GM18861 (cell line): Measurements from ENCODE around the gene MARK3.

Experiments used
- ATAC-seq: cut with Tn5 transposase; IDR thresholded peaks from one replicate; pipeline ENCODE4 v1.9.1; 2021; ENCODE audit not compliant: unreplicated experiment

Gene MARK3

DNA sequence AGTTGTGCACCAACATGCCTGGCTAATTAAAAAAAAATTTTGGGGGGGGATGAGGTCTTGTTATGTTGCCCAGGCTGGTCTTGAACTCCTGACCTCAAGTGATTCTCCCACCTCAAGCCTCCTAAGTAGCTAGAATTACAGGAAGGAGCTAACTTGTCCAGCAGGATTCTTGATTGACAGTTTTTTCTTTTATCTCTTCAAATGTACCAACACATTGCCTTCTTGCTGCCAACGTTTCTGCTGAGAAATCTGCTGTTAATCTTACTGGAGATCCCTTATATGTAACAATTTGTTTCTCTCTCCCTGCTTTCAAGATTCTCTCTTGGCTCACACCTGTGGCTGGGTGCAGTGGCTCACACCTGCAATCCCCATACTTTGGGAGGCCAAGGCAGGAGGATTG, 22.4 kb upstream of the MARK3 start:
- no peak for ATAC-seq

DNA sequence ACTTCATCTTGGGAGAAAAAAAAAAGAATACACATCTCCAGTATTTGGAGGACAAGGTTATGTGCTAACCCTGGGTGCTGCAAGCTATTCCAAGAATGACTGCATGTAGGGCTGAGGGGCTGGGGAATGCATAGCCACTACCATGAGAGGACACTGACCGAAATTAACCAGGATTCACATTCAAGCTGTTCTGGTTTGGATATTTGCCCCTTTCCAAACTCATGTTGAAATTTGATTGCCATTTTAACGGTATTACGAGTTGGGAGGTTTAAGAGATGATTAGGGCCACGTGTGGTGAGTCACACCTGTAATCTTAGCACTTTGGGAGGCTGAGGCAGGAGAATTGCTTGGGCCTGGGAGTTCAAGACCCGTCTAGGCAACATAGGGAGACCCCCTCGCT, 18.5 kb upstream of the MARK3 start:
- ATAC-seq, result no peak

DNA sequence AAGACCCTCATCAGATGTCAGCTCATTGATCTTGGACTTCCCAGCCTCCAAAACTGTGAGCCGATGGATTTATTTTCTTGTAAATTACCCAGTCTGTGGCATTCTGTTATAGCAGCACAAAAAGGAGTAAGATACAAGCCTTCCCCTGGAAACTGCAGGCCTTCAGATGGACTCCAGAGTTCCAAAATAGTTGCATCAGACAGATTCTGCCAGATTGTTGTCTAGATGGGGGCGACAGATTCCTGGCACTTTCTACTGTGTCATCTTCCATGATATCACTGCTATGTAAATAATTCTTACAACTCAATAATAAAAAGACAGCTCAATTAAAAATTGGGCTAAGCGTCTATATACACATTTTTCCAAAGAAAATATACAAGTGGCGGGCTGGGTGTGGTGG, 17.2 kb upstream of the MARK3 start:
- no peak for ATAC-seq

- no peak for ATAC-seq
Measured at GRCh38 chr14:103370087-103370486, 15.1 kb upstream of the MARK3 start.

DNA sequence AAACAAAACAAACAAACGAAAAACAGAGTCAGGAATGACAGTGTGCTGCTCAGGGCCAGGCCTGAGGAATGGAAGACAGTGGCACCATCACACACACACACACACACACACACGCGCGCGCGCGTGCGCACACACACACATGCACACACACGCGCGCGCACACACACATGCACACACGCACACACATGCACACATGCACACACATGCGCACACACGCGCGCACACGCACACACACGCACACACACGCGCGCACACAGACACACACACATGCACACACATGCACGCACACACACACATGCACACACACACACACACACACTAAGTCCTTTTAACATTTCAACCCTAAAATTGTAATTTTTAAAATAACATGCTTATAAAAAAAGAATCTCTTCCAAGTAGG, 13.2 kb upstream of the MARK3 start:
- no peak for ATAC-seq

DNA sequence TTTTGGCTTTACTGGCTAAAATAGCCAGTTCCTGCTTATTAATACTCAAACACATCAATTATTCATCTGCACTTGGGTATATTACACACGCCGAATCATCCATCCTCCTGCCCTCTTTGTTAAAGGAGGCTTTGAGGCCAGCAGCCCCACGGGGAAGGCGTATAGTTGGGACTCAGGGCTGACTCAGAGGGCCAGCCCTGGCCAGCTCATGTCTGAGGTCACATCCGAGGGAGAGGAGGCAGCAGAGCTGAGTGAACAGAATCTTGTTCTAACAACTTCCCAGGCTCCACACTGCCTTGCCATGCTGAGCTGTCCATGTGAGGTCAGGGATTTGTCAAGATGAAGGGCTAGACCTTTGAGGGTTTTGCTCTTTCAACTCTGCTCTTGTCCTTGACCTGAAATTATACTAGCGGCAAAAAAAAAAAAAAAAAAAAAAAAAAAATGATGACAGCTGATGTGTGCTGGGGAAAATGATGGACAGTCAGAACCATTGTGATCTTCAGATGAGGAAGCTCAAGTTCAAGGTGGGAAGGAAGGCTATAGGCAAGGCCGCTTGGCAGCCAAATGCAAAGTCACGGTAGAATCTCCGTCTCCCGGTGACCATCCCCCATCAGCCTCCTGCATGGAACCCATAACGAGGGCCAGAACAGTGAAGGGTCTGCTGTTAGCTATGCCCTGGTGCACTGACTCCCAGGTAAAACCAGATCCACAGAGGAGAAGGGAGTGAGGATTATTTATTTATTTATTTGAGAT, 12.5 kb upstream of the MARK3 start:
- no peak for ATAC-seq

GRCh38 chr14:103374121-103374520, 11.1 kb upstream of the MARK3 start:
- no peak for ATAC-seq

DNA sequence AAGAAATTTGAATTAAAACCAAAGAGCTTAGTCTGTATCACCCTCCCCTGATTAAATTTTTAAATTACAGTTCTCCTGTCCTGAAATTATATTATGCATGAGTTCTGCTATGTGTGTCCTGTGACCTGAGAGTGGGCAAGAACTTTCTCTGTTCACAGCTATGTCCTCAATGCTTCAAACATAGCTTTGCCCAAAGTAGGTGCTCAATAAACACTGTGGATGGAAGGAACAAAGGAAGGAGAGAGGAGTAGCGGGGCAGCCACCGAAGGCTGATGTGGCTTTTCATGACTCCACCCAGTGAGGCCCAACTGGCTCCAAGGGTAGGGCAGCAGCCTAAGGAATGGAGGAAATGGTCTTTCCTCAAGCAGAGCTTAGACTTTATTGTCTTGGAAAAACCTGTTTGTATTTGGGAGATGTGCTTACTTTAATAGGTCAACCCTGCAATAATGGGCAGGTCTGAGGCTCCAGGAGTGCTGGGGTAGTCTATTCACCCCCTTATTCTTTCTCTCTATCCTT, 7.6 kb upstream of the MARK3 start:
- no peak for ATAC-seq

GRCh38 chr14:103378038-103378854, 7.0 kb upstream of the MARK3 start:
- ATAC-seq, result no peak

DNA sequence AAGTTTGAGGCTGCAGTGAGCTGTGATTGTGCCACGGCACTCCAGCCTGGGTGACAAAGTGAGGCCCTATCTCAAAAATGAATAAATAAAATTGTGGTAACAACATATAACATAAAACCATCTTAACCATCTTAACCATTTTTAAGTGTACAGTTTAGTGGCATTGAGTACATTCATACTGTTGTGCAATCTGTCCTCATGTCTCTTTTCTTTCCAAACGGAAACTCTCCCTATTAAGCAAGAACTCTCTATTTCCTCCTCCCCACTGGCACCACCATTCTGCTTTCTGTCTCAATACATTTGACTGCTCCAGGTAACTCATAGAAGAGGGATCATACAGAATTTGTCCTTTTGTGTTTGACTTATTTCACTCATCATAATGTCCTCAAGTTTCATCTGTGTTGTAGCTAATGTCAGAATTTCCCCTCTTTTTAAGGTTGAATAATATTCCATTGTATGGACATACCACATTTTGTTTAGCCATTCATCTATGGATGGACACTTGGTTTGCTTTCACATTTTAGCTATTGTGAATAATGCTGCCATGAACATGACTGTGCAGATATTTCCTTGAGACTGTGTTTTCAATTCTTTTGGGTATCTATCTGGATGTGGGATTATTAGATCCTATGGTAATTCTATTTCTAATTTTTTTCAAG, 4.4 kb upstream of the MARK3 start:
- ATAC-seq, result no peak

DNA sequence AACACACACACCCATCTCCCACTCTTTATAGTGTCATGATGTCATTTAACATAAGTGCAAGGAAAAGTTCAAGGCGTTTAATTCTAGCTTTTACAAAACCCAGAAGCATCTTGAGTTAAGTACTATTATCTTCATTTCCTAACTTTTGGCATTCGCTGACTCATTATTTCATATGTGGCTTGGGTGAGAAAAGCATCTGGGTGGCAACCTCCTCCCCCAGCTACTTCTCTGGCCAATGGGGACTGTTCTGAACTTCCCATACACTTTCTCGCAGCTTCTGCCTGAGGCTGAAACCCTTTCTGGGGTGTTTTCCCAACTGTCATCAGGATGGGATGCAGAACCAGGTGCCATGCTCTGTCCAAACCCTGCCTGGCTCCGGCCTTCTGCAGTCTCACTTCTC, 2.8 kb upstream of the MARK3 start:
- ATAC-seq, result no peak

DNA sequence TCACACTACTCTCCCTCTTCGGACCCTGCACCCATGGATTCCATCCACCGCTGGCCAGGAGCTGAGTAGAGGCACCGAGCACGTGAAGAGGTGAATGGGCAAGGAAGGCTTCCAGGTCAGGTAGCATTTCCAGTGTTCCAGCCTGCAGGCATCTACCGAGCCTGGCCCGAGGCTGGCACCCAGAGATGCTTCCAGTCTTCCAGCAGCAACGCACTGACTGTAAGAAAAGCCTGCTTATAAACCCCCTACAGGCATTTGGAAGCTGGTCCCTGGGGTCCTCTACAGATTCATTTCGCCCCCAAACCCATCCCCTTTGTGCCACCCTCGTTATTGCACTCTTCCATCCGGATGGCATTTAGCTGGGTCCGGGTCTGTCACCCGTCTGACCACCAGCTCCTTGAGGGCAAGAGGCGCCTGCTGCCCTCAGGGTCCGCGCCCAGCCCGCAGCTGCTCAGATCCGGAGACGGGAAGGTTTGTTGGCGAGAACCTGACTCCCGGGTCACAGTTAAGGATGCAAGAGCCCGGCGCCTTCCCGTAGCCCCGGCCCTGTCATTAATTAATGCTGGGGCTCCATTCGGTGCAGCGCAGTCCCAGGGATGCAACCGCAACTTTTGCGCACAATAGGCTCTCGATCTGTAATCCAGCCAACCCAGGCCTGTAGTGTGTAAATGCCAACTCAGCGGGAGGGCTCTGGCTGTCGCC, 614 bp upstream of the MARK3 start:
- ATAC-seq, result no peak

DNA sequence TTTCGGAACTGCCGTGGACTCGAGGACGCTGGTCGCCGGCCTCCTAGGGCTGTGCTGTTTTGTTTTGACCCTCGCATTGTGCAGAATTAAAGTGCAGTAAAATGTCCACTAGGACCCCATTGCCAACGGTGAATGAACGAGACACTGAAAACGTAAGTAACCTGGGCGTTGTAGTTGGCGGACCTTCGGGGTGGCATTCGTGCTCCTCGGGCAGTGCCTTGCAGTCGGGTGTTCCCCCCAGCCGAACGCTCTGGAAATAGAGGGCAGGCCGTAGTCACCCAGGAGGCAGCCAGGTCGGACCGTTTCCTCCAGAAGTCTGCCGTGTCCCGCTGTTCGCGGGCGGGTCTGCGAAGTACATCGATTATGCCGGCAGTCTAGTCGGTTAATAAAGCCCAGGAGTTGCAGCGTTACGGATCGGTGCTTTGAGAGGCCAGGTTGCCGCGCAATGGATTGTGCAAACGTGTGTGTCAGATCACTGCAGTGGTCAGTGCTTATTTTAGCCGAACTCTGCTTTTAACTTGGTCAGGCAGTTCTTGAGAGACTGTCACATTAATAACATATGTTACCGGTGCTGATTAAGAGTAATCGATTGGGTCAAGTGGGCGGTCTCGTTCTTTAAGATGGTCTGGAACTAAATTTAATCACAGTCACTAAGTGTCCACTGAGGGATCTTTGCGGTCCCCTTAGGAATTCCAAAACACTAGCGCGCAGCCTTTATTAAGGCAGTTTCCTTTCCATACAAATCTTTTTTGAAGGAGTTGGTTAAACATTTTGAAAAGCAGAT, 906 bp downstream of the MARK3 start:
- ATAC-seq, result peak; percentile 3

GRCh38 chr14:103386713-103387329, 1.6 kb downstream of the MARK3 start:
- no peak for ATAC-seq

DNA sequence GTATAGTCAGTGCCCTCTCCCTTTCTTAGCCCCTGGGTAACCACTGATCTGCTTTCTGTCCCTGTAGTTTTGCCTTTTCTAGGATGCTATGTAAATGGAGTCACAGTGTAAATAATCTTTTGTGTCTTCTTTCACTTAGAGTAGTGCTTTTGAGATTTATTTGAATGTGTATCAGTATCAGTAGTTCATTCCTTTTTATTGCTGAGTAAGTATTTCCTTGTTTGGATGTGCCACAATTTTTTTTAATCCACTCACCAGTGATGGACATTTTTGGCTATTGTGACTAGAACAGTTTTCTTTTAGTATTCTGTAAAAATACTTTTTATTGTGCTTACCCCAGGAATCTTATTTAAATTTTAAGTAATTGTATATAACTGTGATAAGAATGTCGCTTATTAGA, 3.4 kb downstream of the MARK3 start:
- no peak for ATAC-seq

GRCh38 chr14:103390605-103391004, 5.4 kb downstream of the MARK3 start:
- no peak for ATAC-seq

DNA sequence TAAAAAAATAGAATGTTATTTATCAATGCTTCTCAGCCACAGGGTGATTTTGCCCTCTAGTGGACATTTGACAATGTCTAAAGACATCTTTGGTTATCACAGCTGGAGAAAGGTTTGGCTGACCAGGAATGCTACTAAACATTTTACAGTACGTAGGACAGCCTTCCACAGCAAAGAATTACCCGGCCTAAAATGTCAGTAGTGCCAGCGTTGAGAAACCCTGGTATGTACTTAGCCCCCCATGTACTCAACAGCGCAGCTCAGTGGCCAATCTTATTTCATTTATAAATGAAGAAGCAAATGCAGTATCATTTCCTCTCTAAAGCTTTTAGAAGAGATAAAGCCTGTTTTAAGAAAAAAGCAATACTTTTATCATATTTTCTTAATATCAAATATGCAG, 5.8 kb downstream of the MARK3 start:
- ATAC-seq, result no peak

DNA sequence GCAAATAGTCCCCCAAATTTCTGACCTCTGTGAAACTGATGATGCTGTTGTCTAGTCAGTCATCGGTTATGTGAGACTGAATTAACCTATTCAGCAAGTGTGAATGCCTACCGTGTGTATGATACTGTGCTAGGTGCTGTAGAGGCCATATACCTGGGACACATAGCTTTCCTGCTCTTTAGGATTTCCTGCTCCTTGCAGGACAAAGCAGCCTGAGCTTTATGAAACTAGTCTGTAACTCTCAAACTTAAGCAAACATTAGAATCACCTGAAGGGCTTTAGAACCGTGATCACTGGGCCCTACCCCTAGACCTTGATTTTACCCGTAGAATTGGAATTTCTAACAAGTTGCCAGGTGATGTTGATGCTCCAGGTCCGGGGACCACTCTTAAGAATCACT, 6.9 kb downstream of the MARK3 start:
- no peak for ATAC-seq

DNA sequence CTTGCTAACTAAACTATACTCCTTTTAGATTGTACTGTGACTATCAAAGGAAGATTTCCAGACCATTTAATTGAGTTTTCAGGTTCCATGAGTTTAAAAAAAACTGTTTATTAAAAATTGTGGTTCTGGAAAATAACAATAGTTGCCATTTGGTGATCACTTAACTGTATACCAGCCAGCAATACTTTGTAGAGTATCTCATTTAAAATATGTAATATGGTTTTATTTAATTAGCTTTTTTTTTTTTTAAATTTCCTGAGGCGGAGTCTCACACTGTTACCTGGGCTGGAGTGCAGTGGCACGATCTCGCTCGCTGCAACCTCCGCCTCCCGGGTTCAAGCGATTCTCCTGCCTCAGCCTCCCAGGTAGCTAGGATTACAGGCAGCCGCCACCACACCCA, 7.4 kb downstream of the MARK3 start:
- ATAC-seq, result no peak

DNA sequence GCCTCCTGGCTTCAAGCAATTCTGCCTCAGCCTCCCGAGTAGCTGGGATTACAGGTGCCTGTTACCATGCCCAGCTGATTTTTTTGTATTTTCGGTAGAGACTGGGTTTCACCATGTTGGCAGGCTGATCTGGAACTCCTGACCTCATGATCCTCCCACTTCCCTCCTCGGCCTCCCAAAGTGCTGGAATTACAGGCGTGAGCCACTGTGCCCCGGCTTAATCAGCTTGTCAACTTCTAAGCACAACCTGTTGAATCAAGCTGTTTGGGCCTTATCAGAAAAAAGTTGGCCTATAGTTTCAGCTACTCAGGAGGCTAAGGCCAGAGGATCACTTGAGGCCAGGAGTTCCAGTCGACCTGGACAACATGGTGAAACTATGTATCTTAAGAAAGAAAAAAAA, 7.9 kb downstream of the MARK3 start:
- ATAC-seq, result no peak
